GM19025 (cell line): ENCODE results near the gene RECQL5.

Experiments
- ATAC-seq: cut with Tn5 transposase; IDR thresholded peaks from one replicate; pipeline ENCODE4 v1.9.1; 2021; ENCODE audit warnings: mild to moderate bottlenecking, low read depth, moderate library complexity; ENCODE audit not compliant: unreplicated experiment

Gene RECQL5

GRCh38 chr17:75621489-75621888, 45.5 kb downstream of the RECQL5 start:
- no peak for ATAC-seq

- no peak for ATAC-seq
Observed at GRCh38 chr17:75619506-75620431, 47.2 kb downstream of the RECQL5 start.

- no peak for ATAC-seq
Observed at GRCh38 chr17:75617675-75618074, 49.3 kb downstream of the RECQL5 start.

- ATAC-seq, result no peak
Observed at GRCh38 chr17:75617218-75617617, 49.7 kb downstream of the RECQL5 start.

GRCh38 chr17:75616521-75617122, 50.3 kb downstream of the RECQL5 start:
- ATAC-seq, result no peak

- no peak for ATAC-seq
Observed at GRCh38 chr17:75615301-75615700, 51.7 kb downstream of the RECQL5 start.

- ATAC-seq, result no peak
Observed at GRCh38 chr17:75614556-75615270, 52.2 kb downstream of the RECQL5 start.

- ATAC-seq, result no peak
Observed at GRCh38 chr17:75614006-75614405, 52.9 kb downstream of the RECQL5 start.

- no peak for ATAC-seq
Observed at GRCh38 chr17:75612906-75613626, 53.9 kb downstream of the RECQL5 start.

GRCh38 chr17:75611851-75612429, 55.0 kb downstream of the RECQL5 start:
- ATAC-seq, result no peak

GRCh38 chr17:75610103-75610984, 56.6 kb downstream of the RECQL5 start:
- ATAC-seq, result no peak

GRCh38 chr17:75607086-75607485, 59.9 kb downstream of the RECQL5 start:
- ATAC-seq, result no peak

- ATAC-seq, result no peak
Observed at GRCh38 chr17:75605790-75606189, 61.2 kb downstream of the RECQL5 start.

GRCh38 chr17:75604034-75604695, 62.8 kb downstream of the RECQL5 start:
- ATAC-seq, result no peak

GRCh38 chr17:75603123-75603522, 63.8 kb downstream of the RECQL5 start:
- no peak for ATAC-seq

GRCh38 chr17:75602644-75603043, 64.3 kb downstream of the RECQL5 start:
- ATAC-seq, result no peak

- no peak for ATAC-seq
Observed at GRCh38 chr17:75601057-75601987, 65.6 kb downstream of the RECQL5 start.
